ENCODE data around the gene PAM.

Gene PAM

DNA sequence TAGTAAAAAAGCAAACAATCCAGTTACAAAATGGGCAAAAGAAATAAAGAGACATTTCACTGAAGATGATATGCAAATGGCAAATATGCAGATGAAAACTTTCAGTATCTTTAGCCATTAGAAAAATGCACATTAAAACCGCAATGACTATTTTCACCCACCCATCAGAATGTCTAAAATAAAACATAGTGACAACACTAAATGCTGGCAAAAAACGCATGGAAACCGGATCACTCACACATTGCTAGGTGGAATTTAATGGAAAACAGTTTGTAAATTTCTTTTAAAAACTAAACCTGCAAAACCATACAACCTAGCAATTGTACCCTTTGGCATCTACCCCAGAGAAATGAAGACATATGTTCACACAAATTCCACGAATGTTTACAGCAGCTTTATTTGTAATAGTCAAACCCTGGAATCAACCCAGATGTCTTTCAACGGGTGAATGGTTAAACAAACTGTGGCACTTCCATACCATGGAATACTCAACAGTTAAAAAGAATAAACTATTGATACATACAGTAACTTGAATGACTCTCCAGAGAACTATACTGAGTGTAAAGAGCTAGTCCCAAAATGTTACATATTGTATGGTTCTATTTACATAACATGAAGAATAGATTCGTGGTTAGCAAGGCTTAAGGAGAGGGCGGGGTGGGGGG lies 17.2 kb upstream of the PAM start:
- Histone ChIP-seq H3K27ac (replicated peaks) (no peak overlapping the region), H3K27me3 (ENCODE audit: insufficient read depth, poor library complexity, severe bottlenecking) (no peaks in the 10 kb centered on the region), H3K4me3 (replicated peaks; ENCODE audit: insufficient read depth, low read length) (no peak overlapping the region)
- DNase-seq (ENCODE audit: low read depth in 1 of 2, low spot score in 1 of 2): no peak
- TF ChIP-seq, protein P1, sequence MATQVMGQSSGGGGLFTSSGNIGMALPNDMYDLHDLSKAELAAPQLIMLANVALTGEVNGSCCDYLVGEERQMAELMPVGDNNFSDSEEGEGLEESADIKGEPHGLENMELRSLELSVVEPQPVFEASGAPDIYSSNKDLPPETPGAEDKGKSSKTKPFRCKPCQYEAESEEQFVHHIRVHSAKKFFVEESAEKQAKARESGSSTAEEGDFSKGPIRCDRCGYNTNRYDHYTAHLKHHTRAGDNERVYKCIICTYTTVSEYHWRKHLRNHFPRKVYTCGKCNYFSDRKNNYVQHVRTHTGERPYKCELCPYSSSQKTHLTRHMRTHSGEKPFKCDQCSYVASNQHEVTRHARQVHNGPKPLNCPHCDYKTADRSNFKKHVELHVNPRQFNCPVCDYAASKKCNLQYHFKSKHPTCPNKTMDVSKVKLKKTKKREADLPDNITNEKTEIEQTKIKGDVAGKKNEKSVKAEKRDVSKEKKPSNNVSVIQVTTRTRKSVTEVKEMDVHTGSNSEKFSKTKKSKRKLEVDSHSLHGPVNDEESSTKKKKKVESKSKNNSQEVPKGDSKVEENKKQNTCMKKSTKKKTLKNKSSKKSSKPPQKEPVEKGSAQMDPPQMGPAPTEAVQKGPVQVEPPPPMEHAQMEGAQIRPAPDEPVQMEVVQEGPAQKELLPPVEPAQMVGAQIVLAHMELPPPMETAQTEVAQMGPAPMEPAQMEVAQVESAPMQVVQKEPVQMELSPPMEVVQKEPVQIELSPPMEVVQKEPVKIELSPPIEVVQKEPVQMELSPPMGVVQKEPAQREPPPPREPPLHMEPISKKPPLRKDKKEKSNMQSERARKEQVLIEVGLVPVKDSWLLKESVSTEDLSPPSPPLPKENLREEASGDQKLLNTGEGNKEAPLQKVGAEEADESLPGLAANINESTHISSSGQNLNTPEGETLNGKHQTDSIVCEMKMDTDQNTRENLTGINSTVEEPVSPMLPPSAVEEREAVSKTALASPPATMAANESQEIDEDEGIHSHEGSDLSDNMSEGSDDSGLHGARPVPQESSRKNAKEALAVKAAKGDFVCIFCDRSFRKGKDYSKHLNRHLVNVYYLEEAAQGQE (IDR thresholded peaks at IDR 0.05; ENCODE audit: insufficient replicate concordance, low read depth): no peak
- TF ChIP-seq POLR2AphosphoS5 (IDR thresholded peaks at IDR 0.05; ENCODE audit: low read depth) (no peak), CTCF (IDR thresholded peaks at IDR 0.05; ENCODE audit: insufficient read depth, low read length) (no peak), SPI1 (IDR thresholded peaks at IDR 0.05; ENCODE audit: borderline replicate concordance, low read depth) (no peak), GABPA (IDR thresholded peaks at IDR 0.05; ENCODE audit: low read depth) (no peak)

DNA sequence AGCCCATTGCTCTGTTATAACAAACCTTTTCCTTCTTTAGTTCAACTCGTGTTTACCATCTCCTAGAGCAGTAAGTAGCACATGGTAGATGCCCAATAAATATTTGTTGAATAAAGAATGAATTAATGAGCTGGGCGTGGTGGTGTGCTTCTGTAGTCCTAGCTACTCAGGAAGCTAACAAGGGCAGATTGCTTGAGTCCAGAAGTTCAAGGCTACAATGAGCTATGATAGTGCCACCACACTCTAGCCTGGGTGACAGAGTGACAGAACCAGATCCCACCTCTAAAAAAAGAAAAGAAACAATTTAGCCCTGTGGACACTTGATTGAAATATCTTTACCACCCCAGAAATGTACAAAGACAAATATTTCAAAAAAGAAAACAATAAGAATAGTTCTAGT lies 14.6 kb upstream of the PAM start:
- TF ChIP-seq, protein P1 (IDR thresholded peaks at IDR 0.05; ENCODE audit: insufficient replicate concordance, low read depth): no peak
- TF ChIP-seq CTCF (IDR thresholded peaks at IDR 0.05; ENCODE audit: insufficient read depth, low read length) (no peak), SPI1 (IDR thresholded peaks at IDR 0.05; ENCODE audit: borderline replicate concordance, low read depth) (no peak), GABPA (IDR thresholded peaks at IDR 0.05; ENCODE audit: low read depth) (no peak), POLR2AphosphoS5 (IDR thresholded peaks at IDR 0.05; ENCODE audit: low read depth) (no peak)
- no peak for DNase-seq (ENCODE audit: low read depth in 1 of 2, low spot score in 1 of 2)
- Histone ChIP-seq H3K27ac (replicated peaks) (no peak overlapping the region), H3K4me3 (replicated peaks; ENCODE audit: insufficient read depth, low read length) (no peak overlapping the region), H3K27me3 (ENCODE audit: insufficient read depth, poor library complexity, severe bottlenecking) (no peaks in the 10 kb centered on the region)

DNA sequence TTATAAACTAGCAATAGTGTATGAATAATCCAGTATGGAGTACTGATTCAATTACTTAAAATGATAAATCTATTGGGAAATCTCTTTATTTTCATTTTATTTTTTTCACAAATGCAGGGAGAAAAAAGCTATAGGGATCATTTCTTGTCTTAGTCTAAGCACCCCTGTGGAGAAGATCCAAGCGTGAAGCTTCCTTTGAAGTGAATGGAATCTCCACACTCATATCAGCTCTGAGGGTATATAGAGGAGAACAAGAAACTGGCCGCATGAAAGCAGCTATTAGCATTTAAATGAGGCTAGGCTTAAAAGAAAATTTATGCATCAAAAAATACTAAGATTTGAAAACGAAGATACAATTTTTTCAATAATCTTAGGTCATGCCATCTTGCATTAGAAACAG lies 12.9 kb upstream of the PAM start:
- no peak for DNase-seq (ENCODE audit: low read depth in 1 of 2, low spot score in 1 of 2)
- Histone ChIP-seq H3K27me3 (ENCODE audit: insufficient read depth, poor library complexity, severe bottlenecking) (no peaks in the 10 kb centered on the region), H3K4me3 (replicated peaks; ENCODE audit: insufficient read depth, low read length) (no peak overlapping the region), H3K27ac (replicated peaks) (no peak overlapping the region)
- no peak for TF ChIP-seq GABPA (IDR thresholded peaks at IDR 0.05; ENCODE audit: low read depth)
- no peak for TF ChIP-seq CTCF (IDR thresholded peaks at IDR 0.05; ENCODE audit: insufficient read depth, low read length)
- TF ChIP-seq SPI1 (IDR thresholded peaks at IDR 0.05; ENCODE audit: borderline replicate concordance, low read depth): no peak

DNA sequence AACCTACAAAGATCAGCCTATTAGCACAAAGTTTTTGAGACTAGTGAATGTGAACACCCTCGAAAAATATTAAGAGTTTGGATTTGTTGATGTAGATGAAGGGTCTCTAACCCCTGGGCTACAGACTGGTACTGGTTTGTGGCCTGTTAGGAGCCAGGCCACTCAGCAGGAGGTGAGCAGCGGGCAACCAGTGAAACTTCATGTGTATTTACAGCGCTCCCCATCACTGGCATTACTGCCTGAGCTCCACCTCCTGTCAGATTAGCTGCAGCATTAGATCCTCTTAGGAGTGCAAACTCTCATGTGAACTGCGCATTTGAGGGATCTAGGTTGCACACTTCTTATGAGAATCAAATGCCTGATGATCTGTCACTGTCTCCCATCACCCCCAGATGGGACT lies 11.2 kb upstream of the PAM start:
- TF ChIP-seq SPI1 (IDR thresholded peaks at IDR 0.05; ENCODE audit: borderline replicate concordance, low read depth) (no peak), GABPA (IDR thresholded peaks at IDR 0.05; ENCODE audit: low read depth) (no peak), CTCF (IDR thresholded peaks at IDR 0.05; ENCODE audit: insufficient read depth, low read length) (no peak), POLR2AphosphoS5 (IDR thresholded peaks at IDR 0.05; ENCODE audit: low read depth) (no peak)
- TF ChIP-seq, protein P1 (IDR thresholded peaks at IDR 0.05; ENCODE audit: insufficient replicate concordance, low read depth): no peak
- DNase-seq (ENCODE audit: low read depth in 1 of 2, low spot score in 1 of 2): no peak

More for the DNA sequence above, 11.2 kb upstream of the PAM start:
- H3K4me3 ChIP-seq (replicated peaks; ENCODE audit: insufficient read depth, low read length): no peak overlapping the region
- H3K27me3 ChIP-seq (ENCODE audit: insufficient read depth, poor library complexity, severe bottlenecking): no peaks in the 10 kb centered on the region
- H3K27ac ChIP-seq (replicated peaks): no peak overlapping the region
